Body of pancreas (tissue), 4 donors: ENCODE data around the gene RPTOR. TPM values are rescaled to one million over a fixed set of nuclear protein-coding genes. Genes with fewer than 3 reads are reported as not detected.

Experiments used
- ATAC-seq: fragments of 150-250 bp; one replicate; pipeline ENCODE4 v1.9.1; 2016
- DNase-seq, 4 donors: peaks; one replicate each; pipeline ENCODE4 v3.0.0-alpha.2; 2019
- H3K27ac ChIP-seq, 4 donors: fragments of 200-600 bp; sonication (generic); 1 replicate in 3 of 4; 2 replicates in 1 of 4; pipeline versions ENCODE4 v1.5.1 to v1.6.1; 2016 to 2019; ENCODE audit warnings: mild to moderate bottlenecking in 1 of 4, mixed read lengths in 1 of 4, moderate library complexity in 1 of 4
- H3K27me3 ChIP-seq, 2 donors: fragments of 200-600 bp; sonication (generic); one replicate each; pipeline ENCODE4 v1.6.0; 2016; ENCODE audit warnings: mild to moderate bottlenecking in 1 of 2
- H3K36me3 ChIP-seq, 2 donors: fragments of 200-600 bp; sonication (generic); replicated peaks in 1 of 2; 2 replicates each; pipeline ENCODE4 v1.5.1; 2016; ENCODE audit warnings: low read depth in 2 of 2; ENCODE audit not compliant: insufficient read depth in 1 of 2
- H3K4me1 ChIP-seq: fragments of 200-600 bp; sonication (generic); one replicate; pipeline ENCODE4 v1.6.0; 2016
- H3K4me3 ChIP-seq, 2 donors: fragments of 200-600 bp; sonication (generic); 1 replicate in 1 of 2; 2 replicates in 1 of 2; pipeline ENCODE4 v1.5.1; 2016 to 2019
- H3K9me3 ChIP-seq, 3 donors: fragments of 200-600 bp; sonication (generic); 1 replicate in 2 of 3; 2 replicates in 1 of 3; pipeline ENCODE4 v1.5.1; 2016
- CTCF ChIP-seq, 7 experiments: fragments of 450-650 bp in 4 of 7; fragments of 200-600 bp in 3 of 7; sonication (generic) in 3 of 7; IDR thresholded peaks; one replicate each; pipeline ENCODE4 v1.5.1; 2016 to 2019; ENCODE audit warnings: antibody characterized with exemption in 7 of 7
- POLR2A ChIP-seq, 3 donors: fragments of 450-650 bp; IDR thresholded peaks; one replicate each; pipeline ENCODE4 v1.6.1; 2016; ENCODE audit warnings: antibody characterized with exemption in 3 of 3, mild to moderate bottlenecking in 2 of 3
- WGBS, 2 donors: methylation state at CpG; one replicate each; pipeline ENCODE4 v1.1.5; 2017; 5-methylcytosine and 5-hydroxymethylcytosine counted together
- intact Hi-C: fragments of 100-400 bp; cut with DNase I; formaldehyde crosslinking; loops from one replicate; pipeline ENCODE4 v1.15.1; 2023
- total RNA-seq, 2 donors: library from RNA; depleted of rRNA; stranded (reverse); fragments of >200 nt; gene quantifications; one replicate each; pipeline ENCODE4 v1.1.0, GENCODE V29; 2016

Gene RPTOR
- total RNA-seq, 2 donors from 2014 or later, result 22.3 to 34.3 TPM

GRCh38 chr17:80568246-80568645 lies 23.6 kb downstream of the RPTOR start:
- no peak overlapping the region for H3K4me3 ChIP-seq
- no peak for ATAC-seq
- no peaks in the 10 kb centered on the region for H3K27me3 ChIP-seq
- DNase-seq, result no peak
- no peak for TF ChIP-seq POLR2A (IDR thresholded peaks at IDR 0.05)
- no peak for TF ChIP-seq CTCF (IDR thresholded peaks at IDR 0.05)
- H3K36me3 ChIP-seq, result no peaks in the 10 kb centered on the region
- H3K27ac ChIP-seq, result no peak overlapping the region
- intact Hi-C loops, result no loop called here
- no peaks in the 10 kb centered on the region for H3K9me3 ChIP-seq
- no peaks in the 10 kb centered on the region for H3K4me1 ChIP-seq

DNA sequence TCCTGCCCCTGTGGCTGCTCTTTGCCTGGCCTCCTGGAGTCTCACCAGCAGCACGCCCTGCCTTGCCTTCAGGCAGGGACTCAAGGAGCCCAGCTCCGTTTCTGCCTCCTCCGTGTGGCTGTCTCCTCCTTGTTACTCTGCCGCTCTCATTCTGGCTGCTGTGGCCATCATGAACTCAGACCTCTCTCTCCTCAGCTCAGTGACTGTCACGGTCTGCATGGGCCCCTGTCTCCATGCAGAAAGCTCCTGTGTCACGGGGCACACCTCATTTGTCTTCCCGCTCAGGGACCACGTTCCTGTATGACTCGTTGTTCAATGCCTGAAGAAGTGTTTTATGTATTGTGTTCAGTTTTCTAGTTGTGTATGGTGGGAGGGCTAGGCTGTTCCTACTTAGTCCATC lies 25.3 kb downstream of the RPTOR start:
- DNase-seq (no peak), ATAC-seq (no peak)
- Histone ChIP-seq H3K27ac (no peak overlapping the region), H3K9me3 (no peaks in the 10 kb centered on the region), H3K36me3 (no peaks in the 10 kb centered on the region), H3K4me3 (no peak overlapping the region), H3K4me1 (no peaks in the 10 kb centered on the region), H3K27me3 (no peaks in the 10 kb centered on the region)
- intact Hi-C loops, result loop anchor here (5.0 kb wide), 1 partner anchor 143 kb away; no protein-coding TSS in a partner anchor
- WGBS, 2 donors, result 74 to 87% methylated on average over 9 of the region's 9 CpGs
- TF ChIP-seq POLR2A (IDR thresholded peaks at IDR 0.05) (no peak), CTCF (IDR thresholded peaks at IDR 0.05) (no peak)

GRCh38 chr17:80573701-80574100 lies 29.1 kb downstream of the RPTOR start:
- intact Hi-C loops, result loop anchor here (5.0 kb wide), 1 partner anchor 146 kb away; no protein-coding TSS in a partner anchor
- Histone ChIP-seq H3K27ac (no peak overlapping the region), H3K4me3 (no peak overlapping the region), H3K9me3 (no peaks in the 10 kb centered on the region), H3K4me1 (no peaks in the 10 kb centered on the region), H3K27me3 (no peaks in the 10 kb centered on the region), H3K36me3 (no peaks in the 10 kb centered on the region)
- WGBS, 2 donors, result 86 to 87% methylated on average over 6 of the region's 6 CpGs
- no peak for DNase-seq
- no peak for ATAC-seq
- TF ChIP-seq POLR2A (IDR thresholded peaks at IDR 0.05) (no peak), CTCF (IDR thresholded peaks at IDR 0.05) (no peak)

GRCh38 chr17:80574496-80574895 lies 29.9 kb downstream of the RPTOR start:
- DNase-seq (no peak), ATAC-seq (no peak)
- Histone ChIP-seq H3K4me3 (no peak overlapping the region), H3K4me1 (no peaks in the 10 kb centered on the region), H3K9me3 (no peaks in the 10 kb centered on the region), H3K27ac (no peak overlapping the region), H3K36me3 (no peaks in the 10 kb centered on the region), H3K27me3 (no peaks in the 10 kb centered on the region)
- 64 to 100% methylated on average over 3 to 4 of the region's 4 CpGs for WGBS, 2 donors
- intact Hi-C loops, result loop anchor here (5.0 kb wide), 1 partner anchor 147 kb away; no protein-coding TSS in a partner anchor
- no peak for TF ChIP-seq POLR2A (IDR thresholded peaks at IDR 0.05)
- TF ChIP-seq CTCF (IDR thresholded peaks at IDR 0.05), result no peak

- Histone ChIP-seq H3K36me3 (no peaks in the 10 kb centered on the region), H3K27ac (no peak overlapping the region), H3K4me3 (no peak overlapping the region), H3K4me1 (no peaks in the 10 kb centered on the region), H3K9me3 (no peaks in the 10 kb centered on the region), H3K27me3 (no peaks in the 10 kb centered on the region)
- TF ChIP-seq CTCF (IDR thresholded peaks at IDR 0.05) (peak; percentile 89 to 99 (median 98)), POLR2A (IDR thresholded peaks at IDR 0.05) (no peak)
- ATAC-seq (peak; percentile 96), DNase-seq (peak; percentile 82 to 91 (median 86))
- intact Hi-C loops, result no loop called here
- 26 to 27% methylated on average over 17 of the region's 17 CpGs for WGBS, 2 donors
These were observed 30.6 kb downstream of the RPTOR start for GRCh38 chr17:80575057-80575875.
